HEK293 (cell line): ENCODE measurements around the gene MTMR3.

Experiments used
- CTCF ChIA-PET: fragments of 350-600 bp; formaldehyde crosslinking; extraction: SDS; loops from one replicate; lab custom pipeline; 2021; ENCODE audit warnings: antibody characterized with exemption; lab: Yijun Ruan, JAX
- POLR2A ChIA-PET: fragments of 300-600 bp; formaldehyde crosslinking; extraction: SDS; loops from one replicate; lab custom pipeline; 2020; ENCODE audit warnings: antibody characterized with exemption, inconsistent platforms; lab: Yijun Ruan, JAX
- H3K27ac ChIP-seq: fragments of 200-500 bp; sonication (Bioruptor generic); 2 replicates; pipeline ENCODE4 v1.5.1; 2014; ENCODE audit warnings: low read depth, low read length, control low read depth, inconsistent platforms; ENCODE audit errors: extremely low read depth
- H3K36me3 ChIP-seq, 2 experiments: fragments of 200-500 bp in 1 of 2; sonication (Bioruptor generic) in 1 of 2; 1 replicate in 1 of 2; 2 replicates in 1 of 2; pipeline ENCODE4 v1.5.1; 2014 to 2017; ENCODE audit warnings: inconsistent platforms in 2 of 2, low read length in 2 of 2; ENCODE audit not compliant: control insufficient read depth in 2 of 2, insufficient read depth in 1 of 2
- H3K4me1 ChIP-seq: fragments of 200-500 bp; sonication (Bioruptor generic); 2 replicates; pipeline ENCODE4 v1.5.1; 2014; ENCODE audit warnings: mild to moderate bottlenecking, low read length, inconsistent platforms; ENCODE audit not compliant: control insufficient read depth, insufficient read depth
- H3K4me3 ChIP-seq: 2 replicates; pipeline ENCODE4 v1.5.1; 2011; ENCODE audit warnings: low read depth, mild to moderate bottlenecking, control low read depth, low read length, moderate library complexity
- H3K9me3 ChIP-seq: fragments of 200-500 bp; sonication (Bioruptor generic); 2 replicates; pipeline ENCODE4 v1.5.1; 2014; ENCODE audit warnings: low read depth, low read length, inconsistent platforms; ENCODE audit not compliant: control insufficient read depth, insufficient read depth
- ATF2 ChIP-seq: fragments of 450-650 bp; formaldehyde crosslinking; IDR thresholded peaks from 2 replicates; pipeline ENCODE4 v1.5.1; 2016; ENCODE audit warnings: missing biosample characterization, missing genetic modification characterization, low read depth
- FEZF1 ChIP-seq: fragments of 450-650 bp; formaldehyde crosslinking; IDR thresholded peaks from 2 replicates; pipeline ENCODE4 v1.5.1; 2016; ENCODE audit warnings: missing biosample characterization, missing genetic modification characterization
- OSR2 ChIP-seq: fragments of 450-650 bp; formaldehyde crosslinking; IDR thresholded peaks from 2 replicates; pipeline ENCODE4 v1.5.1; 2016; ENCODE audit warnings: missing biosample characterization, missing genetic modification characterization
- PRDM10 ChIP-seq: fragments of 450-650 bp; formaldehyde crosslinking; IDR thresholded peaks from 2 replicates; pipeline ENCODE4 v1.5.1; 2016; ENCODE audit warnings: missing biosample characterization, missing genetic modification characterization
- PRDM4 ChIP-seq: fragments of 450-650 bp; formaldehyde crosslinking; IDR thresholded peaks from 2 replicates; pipeline ENCODE4 v1.5.1; 2017; ENCODE audit warnings: missing biosample characterization, missing genetic modification characterization
- SCRT1 ChIP-seq: fragments of 450-650 bp; formaldehyde crosslinking; IDR thresholded peaks from 2 replicates; pipeline ENCODE4 v1.5.1; 2016; ENCODE audit warnings: missing biosample characterization, missing genetic modification characterization, borderline replicate concordance
- SETDB1 ChIP-seq: IDR thresholded peaks from one replicate; pipeline ENCODE4 v1.6.1; 2017; ENCODE audit warnings: mild to moderate bottlenecking, low read length, moderate library complexity, mixed read lengths; ENCODE audit not compliant: insufficient read length
- ZBTB11 ChIP-seq: fragments of 450-650 bp; formaldehyde crosslinking; conservative IDR thresholded peaks from 2 replicates; pipeline ENCODE4 v1.5.1; 2016; ENCODE audit warnings: low read depth, missing biosample characterization, missing genetic modification characterization
- ZBTB49 ChIP-seq: fragments of 450-650 bp; formaldehyde crosslinking; IDR thresholded peaks from 2 replicates; pipeline ENCODE4 v1.5.1; 2016; ENCODE audit warnings: missing biosample characterization, missing genetic modification characterization, low read depth
- ZNF140 ChIP-seq: fragments of 450-650 bp; formaldehyde crosslinking; IDR thresholded peaks from 2 replicates; pipeline ENCODE4 v1.5.1; 2016; ENCODE audit warnings: missing biosample characterization, missing genetic modification characterization
- ZNF148 ChIP-seq: fragments of 450-650 bp; formaldehyde crosslinking; IDR thresholded peaks from 2 replicates; pipeline ENCODE4 v1.5.0; 2017; ENCODE audit warnings: missing biosample characterization, missing genetic modification characterization, borderline replicate concordance
- ZNF175 ChIP-seq: fragments of 450-650 bp; formaldehyde crosslinking; IDR thresholded peaks from 2 replicates; pipeline ENCODE4 v1.5.1; 2016; ENCODE audit warnings: missing biosample characterization, missing genetic modification characterization
- ZNF18 ChIP-seq: fragments of 450-650 bp; formaldehyde crosslinking; IDR thresholded peaks from 2 replicates; pipeline ENCODE4 v1.5.1; 2016; ENCODE audit warnings: missing biosample characterization, missing genetic modification characterization
- ZNF311 ChIP-seq: fragments of 450-650 bp; formaldehyde crosslinking; IDR thresholded peaks from 2 replicates; pipeline ENCODE4 v1.5.1; 2017; ENCODE audit warnings: missing biosample characterization, missing genetic modification characterization, borderline replicate concordance
- ZNF629 ChIP-seq: fragments of 450-650 bp; formaldehyde crosslinking; IDR thresholded peaks from 2 replicates; pipeline ENCODE4 v1.5.1; 2017; ENCODE audit warnings: missing biosample characterization, missing genetic modification characterization
- ZNF664 ChIP-seq: fragments of 450-650 bp; formaldehyde crosslinking; IDR thresholded peaks from 2 replicates; pipeline ENCODE4 v1.5.1; 2016; ENCODE audit warnings: missing biosample characterization, missing genetic modification characterization

The MTMR3 gene

GRCh38 chr22:29914991-29915533 is 32.1 kb downstream of the MTMR3 start (continued):
- no peak for TF ChIP-seq PRDM10 (tag by site-specific recombination)
- no peak for TF ChIP-seq ZNF629 (tag by site-specific recombination)
- TF ChIP-seq ZNF18 (tag by site-specific recombination) = no peak
- TF ChIP-seq ZNF175 (tag by site-specific recombination) = no peak
- no peak for TF ChIP-seq ZNF311 (tag by site-specific recombination)
- no peak for TF ChIP-seq ZBTB49 (tag by site-specific recombination)
- TF ChIP-seq ZBTB11 = no peak
- no peak for TF ChIP-seq ZNF140 (tag by site-specific recombination)

- Histone ChIP-seq H3K9me3 (no peaks in the 10 kb centered on the region), H3K4me1 (peaks cover 55% of the 10 kb centered on the region), H3K36me3 (no peaks in the 10 kb centered on the region), H3K4me3 (no peak overlapping the region), H3K27ac (peak overlapping the region; percentile 18)
- POLR2A ChIA-PET = interaction anchor here (1.4 kb wide), 1 partner anchor 33 kb away, joined by 5 read pairs; the partner anchor contains the start of gene MTMR3
- CTCF ChIA-PET = interaction anchor here (0.7 kb wide), 1 partner anchor 34 kb away, joined by 3 read pairs; no protein-coding TSS in a partner anchor
- TF ChIP-seq SETDB1 (peak; percentile 72), ATF2 (tag by site-specific recombination) (no peak), ZNF148 (no peak), OSR2 (tag by site-specific recombination) (peak; percentile 80), ZNF664 (tag by site-specific recombination) (peak; percentile 89), FEZF1 (tag by site-specific recombination) (peak; percentile 18; the same call in 1 of the 2 replicates), SCRT1 (tag by site-specific recombination) (no peak), PRDM4 (tag by site-specific recombination) (0 out of 2 replicates have a peak, but pooled peaks have one; percentile 28)
These were observed 33.1 kb downstream of the MTMR3 start for GRCh38 chr22:29916007-29916544.
